IgD-negative memory B cell (primary cell): Measurements from ENCODE around the gene JUND. TPM values are rescaled to one million over a fixed set of nuclear protein-coding genes. Genes with fewer than 3 reads are reported as not detected.
"Not testable (repeated sequence)": the region's sequence is repeated elsewhere in the genome, so short reads cannot be mapped to it uniquely, and the experiment has no call there.

ENCODE experiments used
- H3K27ac Mint-ChIP-seq, 3 donors: one replicate each; pipeline ENCODE4 v1.8.0; 2020 to 2022; ENCODE audit warnings: mild to moderate bottlenecking in 3 of 3, mixed read lengths in 3 of 3, moderate library complexity in 1 of 3
- H3K27me3 Mint-ChIP-seq: one replicate; pipeline ENCODE4 v1.8.0; 2021; ENCODE audit warnings: mixed read lengths
- H3K36me3 Mint-ChIP-seq: one replicate; pipeline ENCODE4 v1.8.0; 2020; ENCODE audit warnings: mild to moderate bottlenecking, mixed read lengths
- H3K4me1 Mint-ChIP-seq, 3 donors: one replicate each; pipeline ENCODE4 v1.8.0; 2020 to 2022; ENCODE audit warnings: mixed read lengths in 3 of 3, mild to moderate bottlenecking in 1 of 3
- H3K4me3 Mint-ChIP-seq, 4 donors: one replicate each; pipeline ENCODE4 v1.8.0; 2020 to 2022; ENCODE audit warnings: mild to moderate bottlenecking in 4 of 4, mixed read lengths in 4 of 4, moderate library complexity in 3 of 4
- H3K9me3 Mint-ChIP-seq, 3 donors: one replicate each; pipeline ENCODE4 v1.8.0; 2020 to 2021; ENCODE audit warnings: mixed read lengths in 3 of 3, mild to moderate bottlenecking in 1 of 3
- polyA plus RNA-seq: library from polyadenylated mRNA; unstranded; fragments of 300-500 nt; fragmentation: Illumina TruSeq; gene quantifications from one replicate; pipeline ENCODE4 v1.2.3, GENCODE V29; 2021

JUND gene
- polyA plus RNA-seq: 164 TPM

DNA sequence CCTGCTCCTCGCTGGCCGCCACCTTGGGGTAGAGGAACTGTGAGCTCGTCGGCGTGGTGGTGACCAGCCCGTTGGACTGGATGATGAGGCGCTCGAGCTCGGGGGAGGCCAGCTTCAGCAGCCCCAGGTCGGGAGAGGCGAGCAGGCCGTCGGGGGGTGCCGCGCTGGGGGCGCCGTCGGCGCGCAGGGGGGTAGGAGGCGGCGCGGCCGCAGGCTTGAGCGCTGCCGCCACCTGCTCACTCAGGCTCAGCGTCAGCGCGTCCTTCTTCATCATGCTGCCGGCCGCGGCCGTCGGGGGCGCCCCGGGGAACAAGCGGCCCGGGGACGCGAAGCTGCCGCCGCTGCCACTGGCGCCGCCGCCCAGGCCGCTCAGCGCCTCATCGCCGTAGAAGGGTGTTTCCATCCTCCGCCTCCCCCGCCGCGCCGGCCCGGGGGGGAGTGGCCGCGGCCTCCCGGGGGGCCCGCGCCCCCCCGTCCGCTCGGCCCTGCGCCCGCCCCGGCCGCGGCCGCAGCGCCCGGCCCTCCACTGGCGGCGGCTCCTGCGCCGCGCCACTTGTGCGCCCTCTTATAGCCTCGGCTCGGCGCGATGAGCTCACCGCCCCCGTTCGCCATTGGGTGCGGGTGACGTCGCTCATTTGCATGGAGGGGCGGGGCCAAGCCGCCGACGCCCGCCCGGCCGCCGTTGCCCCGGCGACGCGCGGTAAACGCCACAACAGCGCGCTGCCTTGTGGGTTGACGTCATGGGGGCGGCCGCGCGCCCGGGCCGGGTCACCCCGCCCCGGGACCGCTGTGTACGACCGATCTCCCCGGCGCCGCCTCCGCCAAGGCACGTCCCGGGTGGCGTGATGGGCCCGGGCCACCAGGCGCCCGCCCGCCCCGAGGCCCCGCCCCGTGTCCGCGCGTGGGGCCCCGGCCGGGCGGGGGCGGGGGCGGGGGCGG is at the start of gene JUND:
TSS of gene JUND (minus strand) at position 541 of the 939 bp plus-strand sequence. CDS start at position 403, 138 bp downstream.
- Mint-ChIP-seq H3K27ac (peak within 1 kb of the TSS; percentile 98 to 100 (median 100)), H3K4me1 (peaks cover 19 to 32% (median 20%) of the 10 kb centered on the region in 3 donors), H3K27me3 (no peaks in the 10 kb centered on the region), H3K9me3 (peaks cover 0 to 2% (median 0%) of the 10 kb centered on the region in 3 donors), H3K36me3 (peaks cover 7% of the 10 kb centered on the region), H3K4me3 (peak within 1 kb of the TSS; percentile 96 to 99 (median 98))

DNA sequence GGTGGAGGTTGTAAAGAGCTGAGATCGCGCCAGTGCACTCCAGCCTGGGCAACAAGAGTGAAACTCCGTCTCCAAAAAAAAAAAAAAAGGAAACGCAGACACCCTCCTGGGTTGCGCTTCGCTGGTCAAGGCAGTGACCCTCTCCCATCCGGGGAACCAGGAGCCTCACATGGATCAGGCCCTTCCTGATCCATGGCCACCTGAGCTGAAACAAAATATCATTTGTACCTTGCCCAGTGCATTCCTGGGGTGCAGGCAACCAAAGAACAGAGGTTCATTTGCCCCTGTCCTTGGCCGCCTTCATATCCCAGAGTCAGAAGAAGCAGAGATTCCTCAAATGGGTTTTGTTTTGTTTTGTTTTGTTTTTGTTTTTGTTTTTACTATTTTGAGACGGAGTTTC is 49.4 kb upstream of the JUND start:
- H3K27me3 Mint-ChIP-seq: peaks cover 4% of the 10 kb centered on the region
- no peak overlapping the region for H3K4me3 Mint-ChIP-seq
- peaks cover 6 to 7% (median 6%) of the 10 kb centered on the region in 3 donors for H3K4me1 Mint-ChIP-seq
- no peak overlapping the region for H3K27ac Mint-ChIP-seq
- no peaks in the 10 kb centered on the region for H3K9me3 Mint-ChIP-seq
- H3K36me3 Mint-ChIP-seq: no peaks in the 10 kb centered on the region

DNA sequence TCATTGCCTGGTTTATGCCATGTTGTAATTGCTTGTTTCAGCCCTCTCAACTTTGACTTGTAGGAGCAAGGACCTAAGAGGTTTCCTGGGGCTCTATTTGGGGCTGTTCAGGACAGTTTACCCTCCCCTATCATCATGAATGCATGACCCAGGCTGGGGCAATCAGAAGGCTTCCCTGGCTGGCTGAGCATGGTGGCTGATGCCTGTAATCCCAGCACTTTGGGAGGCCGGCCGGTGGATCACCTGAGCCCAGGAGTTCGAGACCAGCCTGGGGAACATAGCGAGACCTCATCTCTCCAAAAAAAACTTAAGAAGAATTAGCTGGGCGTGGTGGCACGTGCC is 47.6 kb upstream of the JUND start:
- Mint-ChIP-seq H3K27me3 (peaks cover 4% of the 10 kb centered on the region), H3K36me3 (no peaks in the 10 kb centered on the region), H3K4me1 (peaks cover 6 to 7% (median 6%) of the 10 kb centered on the region in 3 donors), H3K27ac (peak overlapping the region in 1 of 3 donors; percentile 57), H3K4me3 (peak overlapping the region in 1 of 4 donors; percentile 49), H3K9me3 (no peaks in the 10 kb centered on the region)

DNA sequence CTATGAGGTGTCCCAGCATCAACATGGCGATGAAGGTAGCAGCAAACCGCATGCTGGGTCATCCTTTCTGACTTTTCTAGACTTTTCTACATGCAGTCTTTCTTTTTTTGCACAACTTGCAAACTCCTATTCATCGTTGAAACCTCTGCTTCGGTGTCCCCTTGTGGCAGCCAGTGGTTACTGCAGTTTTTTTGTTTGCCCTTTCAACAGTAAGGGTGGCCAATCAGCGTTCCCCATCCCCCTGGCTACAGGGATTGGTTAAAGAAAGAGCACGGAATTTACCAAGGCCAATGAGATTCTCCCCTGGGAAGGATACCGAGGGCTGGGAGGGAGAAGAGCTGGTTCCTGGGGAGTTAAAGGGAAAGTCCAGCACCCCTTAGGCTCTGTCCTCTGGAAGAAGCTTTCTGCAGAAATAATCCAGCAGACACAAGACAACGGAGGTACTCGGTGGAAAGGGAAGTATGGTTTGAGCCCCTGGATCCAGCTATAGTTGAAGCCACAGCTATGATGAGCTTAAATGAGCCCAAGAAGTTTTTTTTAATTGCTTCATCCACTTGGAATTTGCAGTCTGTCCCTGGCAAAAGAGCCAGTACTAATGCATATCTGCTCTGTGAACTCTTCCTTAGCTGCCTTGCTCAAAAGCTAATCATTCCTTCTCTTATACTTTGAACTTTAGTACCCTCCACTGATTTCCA is 47.1 kb upstream of the JUND start:
- Mint-ChIP-seq H3K4me1 (peaks cover 7 to 10% (median 9%) of the 10 kb centered on the region in 3 donors), H3K9me3 (no peaks in the 10 kb centered on the region), H3K4me3 (peak overlapping the region; percentile 6 to 51 (median 34)), H3K27me3 (peaks cover 4% of the 10 kb centered on the region), H3K36me3 (no peaks in the 10 kb centered on the region), H3K27ac (peak overlapping the region in 2 of 3 donors; percentile 11 to 57)

DNA sequence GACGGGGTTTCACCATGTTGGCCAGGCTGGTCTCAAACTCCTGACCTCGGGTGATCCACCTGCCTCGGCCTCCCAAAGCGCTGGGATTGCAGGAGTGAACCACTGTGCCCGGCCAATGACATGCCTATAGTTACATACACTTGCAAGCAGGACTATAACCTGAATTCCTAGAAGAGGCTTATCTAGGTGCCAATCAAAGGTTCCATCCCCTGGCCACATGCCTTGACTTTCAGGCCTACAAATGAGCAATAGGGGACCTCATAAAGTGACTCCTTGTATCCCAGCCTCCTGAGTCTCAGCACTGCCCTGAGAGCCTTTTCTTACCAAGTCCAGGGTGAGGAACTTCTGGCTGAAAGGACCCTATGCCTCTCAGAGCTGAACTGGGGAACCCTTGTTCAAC is 45.4 kb upstream of the JUND start:
- H3K9me3 Mint-ChIP-seq: no peaks in the 10 kb centered on the region
- H3K27ac Mint-ChIP-seq: no peak overlapping the region
- H3K4me3 Mint-ChIP-seq: no peak overlapping the region
- no peaks in the 10 kb centered on the region for H3K36me3 Mint-ChIP-seq
- H3K4me1 Mint-ChIP-seq: peaks cover 19 to 22% (median 20%) of the 10 kb centered on the region in 3 donors
- peaks cover 2% of the 10 kb centered on the region for H3K27me3 Mint-ChIP-seq

DNA sequence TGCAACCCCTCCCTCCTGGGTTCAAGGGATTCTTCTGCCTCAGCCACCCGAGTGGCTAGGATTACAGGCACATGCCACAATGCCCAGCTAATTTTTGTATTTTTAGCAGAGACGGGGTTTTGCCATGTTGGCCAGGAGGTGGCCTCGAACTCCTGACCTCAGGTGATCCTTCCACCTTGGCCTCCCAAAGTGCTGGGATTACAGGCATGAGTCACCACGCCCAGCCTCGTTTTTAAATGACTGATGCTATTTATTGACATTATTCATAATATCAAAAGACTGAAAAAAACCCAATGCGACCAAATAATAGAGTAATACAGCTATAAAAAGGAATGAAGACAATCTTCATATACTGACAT is 42.9 kb upstream of the JUND start:
- not testable (repeated sequence) for H3K9me3 Mint-ChIP-seq, H3K27me3 Mint-ChIP-seq, H3K27ac Mint-ChIP-seq, H3K36me3 Mint-ChIP-seq, H3K4me3 Mint-ChIP-seq
- H3K4me1 Mint-ChIP-seq: peaks cover 30 to 33% (median 32%) of the 10 kb centered on the region in 3 donors

DNA sequence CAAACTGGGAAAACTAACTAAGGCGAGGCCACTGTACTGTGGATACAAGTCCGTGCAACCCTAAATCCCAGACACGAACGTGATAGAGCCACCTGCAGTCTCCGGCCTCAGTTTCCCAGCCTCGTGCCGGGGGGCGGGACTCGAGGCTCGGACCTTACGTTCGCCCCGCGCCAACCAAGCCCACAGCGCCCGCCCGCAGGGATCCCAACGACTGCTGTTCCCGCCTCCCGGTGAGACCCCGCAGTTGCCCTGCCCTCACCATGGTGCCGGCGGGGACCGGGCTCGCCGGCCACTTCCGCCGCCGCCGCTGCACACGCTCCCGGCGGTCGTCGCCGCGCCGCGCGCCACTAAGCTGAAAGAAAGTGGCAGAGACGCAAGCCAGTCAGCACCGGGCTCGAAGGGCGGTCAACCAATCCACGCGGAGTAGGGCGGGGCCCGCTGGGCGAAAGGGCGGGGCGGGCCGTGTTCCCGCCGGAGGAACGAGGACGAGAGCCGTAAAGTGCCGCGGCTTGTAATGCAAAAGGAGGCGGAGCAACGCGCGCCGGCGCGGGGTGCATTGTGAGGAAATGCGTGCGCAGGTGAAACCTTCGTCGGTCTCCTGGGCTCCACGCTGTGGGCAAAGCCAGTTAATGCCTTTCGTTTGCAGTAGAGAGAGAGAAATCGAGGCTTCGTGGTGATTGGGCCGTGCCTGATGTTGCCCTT is 41.5 kb upstream of the JUND start, which contains the start of gene LSM4:
TSS of gene LSM4 (minus strand) at position 318 of the 702 bp plus-strand sequence. CDS start at position 262, 56 bp downstream.
- Mint-ChIP-seq H3K27ac (peak within 1 kb of the TSS; percentile 85 to 95 (median 95)), H3K9me3 (no peaks in the 10 kb centered on the region), H3K27me3 (no peaks in the 10 kb centered on the region), H3K4me3 (peak within 1 kb of the TSS; percentile 59 to 93 (median 87)), H3K4me1 (peaks cover 27 to 28% (median 27%) of the 10 kb centered on the region in 3 donors), H3K36me3 (no peaks in the 10 kb centered on the region)

DNA sequence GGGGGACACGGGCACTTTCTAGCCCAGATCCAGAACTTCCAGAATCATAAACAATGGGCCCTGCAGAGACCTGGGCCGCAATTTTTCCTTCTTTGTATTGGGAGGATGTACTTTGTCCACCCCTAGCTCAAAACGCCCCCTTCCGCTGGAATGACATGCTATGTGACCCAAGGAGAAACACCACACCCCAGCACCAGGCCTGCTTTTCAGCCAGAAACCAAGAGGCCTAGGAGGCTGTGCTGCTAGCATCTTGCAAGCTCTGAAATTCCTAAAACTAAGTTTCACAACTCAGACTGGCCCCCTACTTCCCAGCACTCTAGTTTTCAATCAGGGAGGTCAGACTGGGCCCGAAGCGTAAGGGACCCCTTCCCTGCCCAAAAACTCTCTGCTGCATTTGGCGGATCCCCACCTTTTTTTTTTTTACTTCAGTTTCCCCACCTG is 40.9 kb upstream of the JUND start:
- H3K27ac Mint-ChIP-seq: peak overlapping the region; percentile 73 to 85 (median 82)
- peak overlapping the region; percentile 59 to 93 (median 87) for H3K4me3 Mint-ChIP-seq

DNA sequence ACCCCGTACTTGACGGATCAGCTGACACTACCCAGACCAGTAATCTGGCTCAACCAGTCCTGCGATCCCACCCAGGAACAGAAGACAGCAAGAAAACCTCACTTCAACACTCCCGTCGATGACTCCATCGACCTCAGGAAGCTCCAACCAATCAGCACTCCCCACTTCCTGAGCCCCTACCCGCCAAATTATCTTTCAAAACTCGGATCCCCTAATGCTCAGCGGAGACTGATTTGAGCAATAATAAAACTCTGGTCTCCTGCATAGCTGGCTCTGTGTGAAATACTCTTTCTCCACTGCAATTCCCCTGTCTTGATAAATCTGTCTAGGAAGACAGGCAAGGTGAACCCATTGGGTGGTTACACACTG is 40.3 kb upstream of the JUND start:
- Mint-ChIP-seq H3K36me3 (no peaks in the 10 kb centered on the region), H3K27me3 (no peaks in the 10 kb centered on the region), H3K4me3 (peak overlapping the region; percentile 59 to 93 (median 87)), H3K9me3 (no peaks in the 10 kb centered on the region), H3K27ac (peak overlapping the region in 2 of 3 donors; percentile 82 to 85), H3K4me1 (peaks cover 27 to 33% (median 31%) of the 10 kb centered on the region in 3 donors)

More for the DNA sequence above, 40.9 kb upstream of the JUND start:
- H3K4me1 Mint-ChIP-seq: peaks cover 27 to 33% (median 31%) of the 10 kb centered on the region in 3 donors
- H3K36me3 Mint-ChIP-seq: no peaks in the 10 kb centered on the region
- H3K9me3 Mint-ChIP-seq: no peaks in the 10 kb centered on the region
- H3K27me3 Mint-ChIP-seq: no peaks in the 10 kb centered on the region

DNA sequence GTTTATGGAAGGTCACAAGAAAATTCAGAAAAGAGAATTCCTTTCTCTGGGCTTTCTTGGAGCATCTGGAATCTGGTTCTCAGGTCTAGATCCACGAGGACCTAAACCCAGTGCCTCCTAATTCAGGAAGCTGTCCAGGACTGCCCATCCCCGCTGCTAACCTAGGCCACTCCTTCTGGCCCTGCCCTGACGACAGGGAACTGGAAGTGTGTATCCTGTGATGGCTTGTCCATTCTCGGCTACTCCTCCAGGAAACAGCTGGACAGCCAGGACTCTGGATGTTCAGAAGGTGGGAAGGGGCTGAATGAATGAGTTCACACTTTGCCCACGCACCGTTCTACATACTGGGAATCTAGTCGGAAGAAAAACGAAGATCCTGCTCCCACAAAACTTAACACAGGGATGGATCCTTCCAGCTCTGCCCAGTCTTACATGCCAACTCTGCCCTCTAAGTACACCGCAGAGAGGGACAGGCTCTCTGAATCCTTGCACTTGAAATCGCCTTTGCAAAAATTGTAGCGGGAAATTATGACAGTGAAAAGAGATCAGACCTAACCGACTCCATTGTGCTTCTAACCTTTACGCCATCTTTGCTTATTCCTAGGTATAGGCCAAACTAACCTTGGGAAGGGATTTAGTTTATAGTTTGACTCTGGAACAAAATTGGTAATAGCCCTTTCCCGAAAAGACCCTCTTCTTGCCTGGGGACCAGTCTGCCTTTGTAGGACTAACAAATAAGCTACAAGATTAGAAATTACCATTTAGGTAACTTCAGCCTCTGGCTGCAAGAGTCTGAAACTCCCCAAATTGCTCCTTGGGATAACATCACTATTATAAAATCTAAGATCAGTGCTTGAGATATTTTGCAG is 39.7 kb upstream of the JUND start:
- peak overlapping the region; percentile 54 to 91 (median 64) for H3K4me3 Mint-ChIP-seq
- H3K4me1 Mint-ChIP-seq: peaks cover 29 to 34% (median 32%) of the 10 kb centered on the region in 3 donors
- H3K27me3 Mint-ChIP-seq: no peaks in the 10 kb centered on the region
- H3K36me3 Mint-ChIP-seq: no peaks in the 10 kb centered on the region
- peak overlapping the region in 2 of 3 donors; percentile 82 to 85 for H3K27ac Mint-ChIP-seq
- H3K9me3 Mint-ChIP-seq: no peaks in the 10 kb centered on the region

DNA sequence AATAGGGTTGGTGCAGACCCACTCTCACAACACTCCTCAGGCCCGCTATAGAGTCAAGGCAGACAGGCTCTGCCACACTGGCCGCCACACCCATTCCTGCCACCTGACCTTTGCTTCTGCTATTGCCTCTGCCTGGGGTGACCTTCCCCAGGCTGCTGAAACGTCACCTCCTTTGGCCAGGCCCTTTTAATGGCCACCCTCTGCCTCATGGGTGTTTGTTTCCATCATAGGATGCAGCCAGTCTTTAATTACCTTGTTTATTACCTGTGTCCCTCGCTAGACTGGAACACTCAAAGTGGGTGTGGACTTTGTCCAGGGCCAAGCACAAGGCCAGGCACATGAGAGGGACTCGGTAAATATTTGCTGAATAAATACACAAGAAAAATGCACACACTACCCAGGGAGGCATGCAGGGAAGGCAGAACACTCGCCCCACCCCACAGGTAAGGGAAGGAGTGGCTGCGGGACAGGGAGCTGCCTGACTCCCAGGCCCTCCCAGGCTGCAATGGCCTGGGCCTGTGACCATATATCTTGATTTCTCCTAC is 38.2 kb upstream of the JUND start:
- H3K4me1 Mint-ChIP-seq: peaks cover 33 to 41% (median 34%) of the 10 kb centered on the region in 3 donors
- no peaks in the 10 kb centered on the region for H3K27me3 Mint-ChIP-seq
- H3K27ac Mint-ChIP-seq: peak overlapping the region in 1 of 3 donors; percentile 74
- no peaks in the 10 kb centered on the region for H3K36me3 Mint-ChIP-seq
- no peaks in the 10 kb centered on the region for H3K9me3 Mint-ChIP-seq
- H3K4me3 Mint-ChIP-seq: peak overlapping the region in 2 of 4 donors; percentile 59 to 60

DNA sequence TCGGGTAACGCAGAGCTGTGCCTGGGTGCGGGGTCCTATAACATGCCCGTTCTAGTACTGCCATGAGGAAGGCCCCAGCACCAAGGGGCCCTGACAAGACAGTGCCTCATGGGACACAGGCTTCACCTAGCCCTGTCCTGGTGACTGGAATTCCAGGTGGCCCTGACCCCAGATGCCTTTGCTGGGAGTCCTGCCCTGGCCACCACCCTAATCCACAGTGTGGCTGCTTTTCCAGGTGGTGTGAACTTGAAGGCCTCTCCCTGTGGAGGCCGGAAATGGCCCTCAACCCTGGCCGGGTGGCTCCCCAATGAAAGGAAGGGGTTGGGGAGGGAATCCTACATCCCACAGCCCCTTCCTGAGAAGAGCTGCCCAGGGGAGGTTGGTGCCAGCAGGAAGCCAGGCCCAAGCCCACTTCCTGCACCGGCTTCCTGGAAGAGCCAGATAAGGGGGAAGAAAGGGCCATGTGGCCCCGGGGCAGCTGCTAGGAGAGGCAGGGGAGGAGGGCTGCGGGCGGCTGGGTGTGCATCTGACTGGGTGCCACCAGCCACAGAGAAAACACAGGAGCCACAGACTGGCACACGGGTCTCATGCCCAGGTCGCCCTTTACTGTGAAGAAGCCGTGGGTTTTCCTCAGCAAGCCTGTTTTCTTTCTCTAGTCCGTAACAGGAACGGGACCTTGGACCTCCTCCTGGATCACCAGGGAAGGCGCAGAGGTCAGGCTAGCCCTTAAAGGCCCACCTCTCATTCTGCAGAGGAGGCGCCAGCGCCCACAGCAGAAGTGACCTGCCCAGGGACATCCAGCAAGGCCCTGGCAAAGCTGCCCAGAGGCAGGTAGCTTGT is 36.8 kb upstream of the JUND start:
- peaks cover 26 to 36% (median 28%) of the 10 kb centered on the region in 3 donors for H3K4me1 Mint-ChIP-seq
- no peaks in the 10 kb centered on the region for H3K27me3 Mint-ChIP-seq
- peak overlapping the region in 2 of 4 donors; percentile 12 to 59 for H3K4me3 Mint-ChIP-seq
- H3K9me3 Mint-ChIP-seq: no peaks in the 10 kb centered on the region
- peak overlapping the region; percentile 16 to 53 (median 47) for H3K27ac Mint-ChIP-seq
- H3K36me3 Mint-ChIP-seq: no peaks in the 10 kb centered on the region

DNA sequence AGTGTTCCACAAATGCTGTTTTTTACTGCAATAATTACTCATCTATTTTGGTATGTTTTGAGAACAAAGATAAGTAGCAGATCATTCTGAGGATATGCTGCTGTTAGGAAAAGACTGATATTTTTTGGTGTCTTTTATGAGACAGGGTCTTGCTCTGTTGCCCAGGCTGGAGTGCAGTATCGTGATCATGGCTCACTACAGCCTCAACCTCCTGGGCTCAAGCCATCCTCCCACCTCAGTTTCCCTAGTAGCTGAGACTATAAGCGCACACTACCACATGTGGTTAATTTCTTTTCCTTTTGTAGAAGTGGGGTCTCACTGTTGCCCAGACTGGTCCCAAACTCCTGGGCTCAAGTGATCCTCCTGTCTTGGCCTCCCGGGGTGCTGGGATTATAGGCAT is 32.0 kb upstream of the JUND start:
- Mint-ChIP-seq H3K9me3 (no peaks in the 10 kb centered on the region), H3K36me3 (no peaks in the 10 kb centered on the region), H3K4me3 (no peak overlapping the region), H3K27ac (peak overlapping the region in 1 of 3 donors; percentile 51), H3K4me1 (peaks cover 6 to 14% (median 8%) of the 10 kb centered on the region in 3 donors), H3K27me3 (no peaks in the 10 kb centered on the region)
